H1 (cell line): Measurements from ENCODE around the gene TSPAN3. TPM values are rescaled to one million over a fixed set of nuclear protein-coding genes. Genes with fewer than 3 reads are reported as not detected.

Experiments
- ASH2L ChIP-seq: fragments of 200-600, 300-600 bp; sonication (generic); IDR thresholded peaks from one replicate; pipeline ENCODE4 v1.7.1; 2017; ENCODE audit warnings: low read length
- CEBPB ChIP-seq: IDR thresholded peaks from 2 replicates; pipeline ENCODE4 v1.6.1; 2012; ENCODE audit warnings: low read depth, low read length
- GTF2F1 ChIP-seq: IDR thresholded peaks from 2 replicates; pipeline ENCODE4 v1.6.1; 2012; ENCODE audit warnings: low read depth, low read length, improper control_type of control experiment, borderline replicate concordance
- POLR2A ChIP-seq, 2 experiments: IDR thresholded peaks; 1 replicate in 1 of 2; 2 replicates in 1 of 2; pipeline ENCODE4 v1.6.1; 2011; ENCODE audit warnings: low read depth in 2 of 2, low read length in 2 of 2, mild to moderate bottlenecking in 2 of 2; ENCODE audit errors: control extremely low read depth in 1 of 2
- TCF12 ChIP-seq: IDR thresholded peaks from 2 replicates; pipeline ENCODE4 v1.6.1; 2011; ENCODE audit warnings: low read depth, mild to moderate bottlenecking, low read length
- polyA plus RNA-seq, 7 experiments: library from polyadenylated mRNA; depleted of rRNA in 3 of 7; stranded (reverse) in 5 of 7; unstranded in 2 of 7; fragments of >200 nt in 5 of 7; fragments of 200-250 nt in 2 of 7; gene quantifications; 1 replicate in 5 of 7; 2 replicates in 1 of 7; 4 replicates in 1 of 7; pipeline versions ENCODE4 v1.2.1 to v1.2.3, GENCODE V29; 2011 to 2013; ENCODE audit warnings: missing spikeins in 2 of 7, mixed read lengths in 2 of 7
- total RNA-seq: library from RNA; stranded (reverse); fragmentation: NEBNext Ultra II Directional; extraction: Animal tissue kit (Norgen Biotek cat#: 25700); gene quantifications from 2 replicates; pipeline ENCODE4 v1.2.1, GENCODE V29; 2021
- TF ChIP-seq, protein P1 (sequence below): IDR thresholded peaks from 2 replicates; pipeline ENCODE4 v1.6.1; 2011; ENCODE audit warnings: low read depth, mild to moderate bottlenecking, low read length; ENCODE audit not compliant: insufficient read depth
- TF ChIP-seq, protein P2 (sequence below): fragments of 300-600 bp; sonication (generic); IDR thresholded peaks from 2 replicates; pipeline ENCODE4 v1.7.1; 2012; ENCODE audit warnings: low read length, moderate library complexity, mild to moderate bottlenecking, inconsistent platforms; ENCODE audit not compliant: insufficient replicate concordance

TSPAN3 gene
- total and polyA plus RNA-seq, 2 of the 8 experiments (the other 6 are each of a cell fraction or from before 2014, with no cell fraction given): 107 to 238 TPM

DNA sequence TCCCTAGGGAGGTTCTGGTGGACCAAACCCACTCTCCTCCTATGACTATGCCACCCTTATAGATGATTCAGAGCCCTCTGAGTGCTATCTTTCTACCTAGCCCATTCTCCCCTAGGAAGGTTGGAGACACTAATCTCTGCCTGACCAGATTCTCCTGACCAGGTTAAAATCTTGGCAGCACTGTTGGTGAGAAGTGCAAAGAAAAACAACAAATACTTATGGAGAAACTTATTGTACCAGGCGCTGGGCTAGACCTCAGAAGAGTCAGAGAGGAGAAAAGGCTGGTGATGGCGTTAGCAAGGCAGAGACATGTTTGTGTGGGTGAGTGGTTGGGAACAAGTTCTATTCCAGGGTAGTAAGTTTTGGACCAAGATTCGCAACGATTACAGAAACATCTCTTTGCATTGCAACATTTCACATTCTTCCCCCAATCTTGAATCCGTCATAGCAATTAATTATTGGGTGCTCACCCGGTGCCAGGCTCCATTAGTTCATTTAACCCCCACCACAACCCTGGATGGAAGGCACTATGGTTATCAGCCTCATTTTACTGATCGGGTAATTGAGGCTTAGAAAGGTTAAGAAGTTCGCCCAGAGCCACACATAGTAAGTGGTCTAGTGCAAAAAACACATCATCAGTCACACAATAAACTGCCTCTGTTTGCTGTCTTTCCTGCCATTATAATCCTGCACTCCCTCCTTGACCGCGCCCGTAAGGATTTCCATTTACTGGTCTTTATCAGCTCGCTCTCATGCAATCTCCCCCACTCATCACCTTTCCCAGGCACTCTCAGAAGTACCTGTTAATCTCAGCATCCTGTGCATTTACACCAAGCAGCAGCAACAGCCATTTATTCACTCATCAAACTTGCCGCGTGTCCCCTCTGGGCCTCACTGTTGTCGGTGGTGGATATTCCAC lies 655 bp upstream of the TSPAN3 start (continued):
- TF ChIP-seq GTF2F1 (no peak), TCF12 (no peak), CEBPB (no peak), POLR2A (IDR thresholded peaks at IDR 0.05; ENCODE audit: control extremely low read depth in 1 of 2, low read depth in 2 of 2, low read length in 2 of 2) (no peak), ASH2L (no peak)
- TF ChIP-seq, protein P1, sequence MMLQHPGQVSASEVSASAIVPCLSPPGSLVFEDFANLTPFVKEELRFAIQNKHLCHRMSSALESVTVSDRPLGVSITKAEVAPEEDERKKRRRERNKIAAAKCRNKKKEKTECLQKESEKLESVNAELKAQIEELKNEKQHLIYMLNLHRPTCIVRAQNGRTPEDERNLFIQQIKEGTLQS: no peak
- TF ChIP-seq, protein P2, sequence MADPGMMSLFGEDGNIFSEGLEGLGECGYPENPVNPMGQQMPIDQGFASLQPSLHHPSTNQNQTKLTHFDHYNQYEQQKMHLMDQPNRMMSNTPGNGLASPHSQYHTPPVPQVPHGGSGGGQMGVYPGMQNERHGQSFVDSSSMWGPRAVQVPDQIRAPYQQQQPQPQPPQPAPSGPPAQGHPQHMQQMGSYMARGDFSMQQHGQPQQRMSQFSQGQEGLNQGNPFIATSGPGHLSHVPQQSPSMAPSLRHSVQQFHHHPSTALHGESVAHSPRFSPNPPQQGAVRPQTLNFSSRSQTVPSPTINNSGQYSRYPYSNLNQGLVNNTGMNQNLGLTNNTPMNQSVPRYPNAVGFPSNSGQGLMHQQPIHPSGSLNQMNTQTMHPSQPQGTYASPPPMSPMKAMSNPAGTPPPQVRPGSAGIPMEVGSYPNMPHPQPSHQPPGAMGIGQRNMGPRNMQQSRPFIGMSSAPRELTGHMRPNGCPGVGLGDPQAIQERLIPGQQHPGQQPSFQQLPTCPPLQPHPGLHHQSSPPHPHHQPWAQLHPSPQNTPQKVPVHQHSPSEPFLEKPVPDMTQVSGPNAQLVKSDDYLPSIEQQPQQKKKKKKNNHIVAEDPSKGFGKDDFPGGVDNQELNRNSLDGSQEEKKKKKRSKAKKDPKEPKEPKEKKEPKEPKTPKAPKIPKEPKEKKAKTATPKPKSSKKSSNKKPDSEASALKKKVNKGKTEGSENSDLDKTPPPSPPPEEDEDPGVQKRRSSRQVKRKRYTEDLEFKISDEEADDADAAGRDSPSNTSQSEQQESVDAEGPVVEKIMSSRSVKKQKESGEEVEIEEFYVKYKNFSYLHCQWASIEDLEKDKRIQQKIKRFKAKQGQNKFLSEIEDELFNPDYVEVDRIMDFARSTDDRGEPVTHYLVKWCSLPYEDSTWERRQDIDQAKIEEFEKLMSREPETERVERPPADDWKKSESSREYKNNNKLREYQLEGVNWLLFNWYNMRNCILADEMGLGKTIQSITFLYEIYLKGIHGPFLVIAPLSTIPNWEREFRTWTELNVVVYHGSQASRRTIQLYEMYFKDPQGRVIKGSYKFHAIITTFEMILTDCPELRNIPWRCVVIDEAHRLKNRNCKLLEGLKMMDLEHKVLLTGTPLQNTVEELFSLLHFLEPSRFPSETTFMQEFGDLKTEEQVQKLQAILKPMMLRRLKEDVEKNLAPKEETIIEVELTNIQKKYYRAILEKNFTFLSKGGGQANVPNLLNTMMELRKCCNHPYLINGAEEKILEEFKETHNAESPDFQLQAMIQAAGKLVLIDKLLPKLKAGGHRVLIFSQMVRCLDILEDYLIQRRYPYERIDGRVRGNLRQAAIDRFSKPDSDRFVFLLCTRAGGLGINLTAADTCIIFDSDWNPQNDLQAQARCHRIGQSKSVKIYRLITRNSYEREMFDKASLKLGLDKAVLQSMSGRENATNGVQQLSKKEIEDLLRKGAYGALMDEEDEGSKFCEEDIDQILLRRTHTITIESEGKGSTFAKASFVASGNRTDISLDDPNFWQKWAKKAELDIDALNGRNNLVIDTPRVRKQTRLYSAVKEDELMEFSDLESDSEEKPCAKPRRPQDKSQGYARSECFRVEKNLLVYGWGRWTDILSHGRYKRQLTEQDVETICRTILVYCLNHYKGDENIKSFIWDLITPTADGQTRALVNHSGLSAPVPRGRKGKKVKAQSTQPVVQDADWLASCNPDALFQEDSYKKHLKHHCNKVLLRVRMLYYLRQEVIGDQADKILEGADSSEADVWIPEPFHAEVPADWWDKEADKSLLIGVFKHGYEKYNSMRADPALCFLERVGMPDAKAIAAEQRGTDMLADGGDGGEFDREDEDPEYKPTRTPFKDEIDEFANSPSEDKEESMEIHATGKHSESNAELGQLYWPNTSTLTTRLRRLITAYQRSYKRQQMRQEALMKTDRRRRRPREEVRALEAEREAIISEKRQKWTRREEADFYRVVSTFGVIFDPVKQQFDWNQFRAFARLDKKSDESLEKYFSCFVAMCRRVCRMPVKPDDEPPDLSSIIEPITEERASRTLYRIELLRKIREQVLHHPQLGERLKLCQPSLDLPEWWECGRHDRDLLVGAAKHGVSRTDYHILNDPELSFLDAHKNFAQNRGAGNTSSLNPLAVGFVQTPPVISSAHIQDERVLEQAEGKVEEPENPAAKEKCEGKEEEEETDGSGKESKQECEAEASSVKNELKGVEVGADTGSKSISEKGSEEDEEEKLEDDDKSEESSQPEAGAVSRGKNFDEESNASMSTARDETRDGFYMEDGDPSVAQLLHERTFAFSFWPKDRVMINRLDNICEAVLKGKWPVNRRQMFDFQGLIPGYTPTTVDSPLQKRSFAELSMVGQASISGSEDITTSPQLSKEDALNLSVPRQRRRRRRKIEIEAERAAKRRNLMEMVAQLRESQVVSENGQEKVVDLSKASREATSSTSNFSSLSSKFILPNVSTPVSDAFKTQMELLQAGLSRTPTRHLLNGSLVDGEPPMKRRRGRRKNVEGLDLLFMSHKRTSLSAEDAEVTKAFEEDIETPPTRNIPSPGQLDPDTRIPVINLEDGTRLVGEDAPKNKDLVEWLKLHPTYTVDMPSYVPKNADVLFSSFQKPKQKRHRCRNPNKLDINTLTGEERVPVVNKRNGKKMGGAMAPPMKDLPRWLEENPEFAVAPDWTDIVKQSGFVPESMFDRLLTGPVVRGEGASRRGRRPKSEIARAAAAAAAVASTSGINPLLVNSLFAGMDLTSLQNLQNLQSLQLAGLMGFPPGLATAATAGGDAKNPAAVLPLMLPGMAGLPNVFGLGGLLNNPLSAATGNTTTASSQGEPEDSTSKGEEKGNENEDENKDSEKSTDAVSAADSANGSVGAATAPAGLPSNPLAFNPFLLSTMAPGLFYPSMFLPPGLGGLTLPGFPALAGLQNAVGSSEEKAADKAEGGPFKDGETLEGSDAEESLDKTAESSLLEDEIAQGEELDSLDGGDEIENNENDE: no peak
